Esophagus squamous epithelium (tissue), 5 donors: ENCODE data around the gene BICRA. TPM values are rescaled to one million over a fixed set of nuclear protein-coding genes. Genes with fewer than 3 reads are reported as not detected.

Source experiments
- DNase-seq: peaks from one replicate; lab custom pipeline; 2025; lab: John Stamatoyannopoulos, UW
- H3K27ac ChIP-seq, 4 donors: fragments of 200-600 bp; sonication (generic); one replicate each; pipeline ENCODE4 v1.5.1; 2016 to 2019; ENCODE audit warnings: mild to moderate bottlenecking in 1 of 4
- H3K27me3 ChIP-seq, 4 donors: fragments of 200-600 bp; sonication (generic); 1 replicate in 3 of 4; 2 replicates in 1 of 4; pipeline versions ENCODE4 v1.5.1 to v1.6.0; 2017 to 2021; ENCODE audit warnings: antibody characterized with exemption in 1 of 4
- H3K36me3 ChIP-seq, 3 donors: fragments of 200-600 bp; sonication (generic); one replicate each; pipeline ENCODE4 v1.5.1; 2016 to 2019
- H3K4me1 ChIP-seq, 3 donors: fragments of 200-600 bp; sonication (generic); one replicate each; pipeline ENCODE4 v1.5.1; 2017 to 2019
- H3K4me3 ChIP-seq, 4 donors: fragments of 200-600 bp; sonication (generic); 1 replicate in 3 of 4; 2 replicates in 1 of 4; pipeline ENCODE4 v1.5.1; 2016 to 2019; ENCODE audit warnings: mild to moderate bottlenecking in 2 of 4, moderate library complexity in 1 of 4
- H3K9me3 ChIP-seq, 3 donors: fragments of 200-600 bp; sonication (generic); one replicate each; pipeline ENCODE4 v1.5.1; 2016 to 2019
- CTCF ChIP-seq, 6 experiments: fragments of 450-650 bp in 4 of 6; fragments of 200-600 bp in 2 of 6; sonication (generic) in 2 of 6; IDR thresholded peaks; one replicate each; pipeline ENCODE4 v1.5.1; 2016 to 2019; ENCODE audit warnings: antibody characterized with exemption in 6 of 6, mild to moderate bottlenecking in 4 of 6, moderate library complexity in 4 of 6
- POLR2A ChIP-seq, 4 donors: fragments of 450-650 bp; IDR thresholded peaks; one replicate each; pipeline ENCODE4 v1.6.1; 2017; ENCODE audit warnings: antibody characterized with exemption in 4 of 4, mild to moderate bottlenecking in 4 of 4, moderate library complexity in 3 of 4
- WGBS, 2 donors: methylation state at CpG; one replicate each; pipeline ENCODE4 v1.1.5; 2018; 5-methylcytosine and 5-hydroxymethylcytosine counted together
- intact Hi-C: fragments of 100-400 bp; cut with DNase I; formaldehyde crosslinking; loops from one replicate; pipeline ENCODE4 v1.15.0; 2022
- total RNA-seq, 4 donors: library from RNA; depleted of rRNA; stranded (reverse); fragments of >200 nt; gene quantifications; one replicate each; pipeline ENCODE4 v1.1.0, GENCODE V29; 2016
- donor health status: DM: yes; HTN: yes; CAD: no.

BICRA gene
- total RNA-seq, 4 donors from 2014 or later = 1.1 to 17.5 (median 7.0) TPM

GRCh38 chr19:47601180-47601904 is 7.6 kb upstream of the BICRA start:
- DNase-seq = no peak

GRCh38 chr19:47603706-47604565 is 5.0 kb upstream of the BICRA start:
- intact Hi-C loops = no loop called here
- no peaks in the 10 kb centered on the region for H3K27me3 ChIP-seq
- DNase-seq = no peak
- no peak overlapping the region for H3K27ac ChIP-seq
- H3K4me3 ChIP-seq = no peak overlapping the region
- H3K9me3 ChIP-seq = no peaks in the 10 kb centered on the region
- H3K36me3 ChIP-seq = no peaks in the 10 kb centered on the region
- WGBS, 2 donors = 51 to 65% methylated on average over 6 to 8 of the region's 13 CpGs
- peaks cover 10 to 47% (median 22%) of the 10 kb centered on the region in 3 donors for H3K4me1 ChIP-seq
- TF ChIP-seq CTCF (IDR thresholded peaks at IDR 0.05) (no peak), POLR2A (IDR thresholded peaks at IDR 0.05) (no peak)

More at GRCh38 chr19:47601180-47601904, 7.6 kb upstream of the BICRA start:
- no peaks in the 10 kb centered on the region for H3K27me3 ChIP-seq
- 58 to 59% methylated on average over 8 to 15 of the region's 17 CpGs for WGBS, 2 donors
- no peaks in the 10 kb centered on the region for H3K36me3 ChIP-seq
- H3K9me3 ChIP-seq = no peaks in the 10 kb centered on the region
- H3K4me1 ChIP-seq = peaks cover 16 to 46% (median 19%) of the 10 kb centered on the region in 3 donors
- peak overlapping the region; percentile 40 to 77 (median 56) for H3K4me3 ChIP-seq
- no peak for TF ChIP-seq CTCF (IDR thresholded peaks at IDR 0.05)
- TF ChIP-seq POLR2A (IDR thresholded peaks at IDR 0.05) = peak in 1 of 4 donors; percentile 12
- H3K27ac ChIP-seq = peak overlapping the region; percentile 92 to 95 (median 94)
- intact Hi-C loops = no loop called here

- no peaks in the 10 kb centered on the region for H3K27me3 ChIP-seq
- peaks cover 0 to 7% (median 0%) of the 10 kb centered on the region in 3 donors for H3K36me3 ChIP-seq
- H3K4me1 ChIP-seq = peaks cover 9 to 48% (median 19%) of the 10 kb centered on the region in 3 donors
- H3K4me3 ChIP-seq = peak overlapping the region; percentile 69 to 97 (median 82)
- TF ChIP-seq CTCF (IDR thresholded peaks at IDR 0.05) (no peak), POLR2A (IDR thresholded peaks at IDR 0.05) (no peak)
- intact Hi-C loops = no loop called here
- peak overlapping the region; percentile 91 to 100 (median 96) for H3K27ac ChIP-seq
- DNase-seq = no peak
- 41 to 44% methylated on average over 13 to 21 of the region's 21 CpGs for WGBS, 2 donors
- no peaks in the 10 kb centered on the region for H3K9me3 ChIP-seq
These were observed 1.3 kb upstream of the BICRA start for GRCh38 chr19:47607564-47608073.

GRCh38 chr19:47608074-47608918 is 638 bp upstream of the BICRA start:
- peaks cover 0 to 8% (median 0%) of the 10 kb centered on the region in 3 donors for H3K36me3 ChIP-seq
- H3K27me3 ChIP-seq = no peaks in the 10 kb centered on the region
- intact Hi-C loops = no loop called here
- H3K4me1 ChIP-seq = peaks cover 14 to 48% (median 26%) of the 10 kb centered on the region in 3 donors
- H3K27ac ChIP-seq = peak overlapping the region; percentile 91 to 100 (median 96)
- WGBS, 2 donors = 2 to 3% methylated on average over 6 to 38 of the region's 94 CpGs
- no peaks in the 10 kb centered on the region for H3K9me3 ChIP-seq
- DNase-seq = peak; percentile 41
- TF ChIP-seq CTCF (IDR thresholded peaks at IDR 0.05) (peak in 4 of 6 experiments; percentile 2 to 62 (median 36)), POLR2A (IDR thresholded peaks at IDR 0.05) (peak in 3 of 4 donors; percentile 21 to 92 (median 83))
- H3K4me3 ChIP-seq = peak overlapping the region; percentile 69 to 97 (median 82)
